T-helper 17 cell (primary cell): ENCODE results near the gene LYPD4. TPM values are rescaled to one million over a fixed set of nuclear protein-coding genes. Genes with fewer than 3 reads are reported as not detected.

Experiments
- ATAC-seq: fragments of 150-1000 bp; cut with Tn5 transposase; 2 replicates; pipeline ENCODE4 v1.10.0; 2021; ENCODE audit warnings: mild to moderate bottlenecking, moderate library complexity
- DNase-seq, 3 donors: peaks; one replicate each; pipeline versions ENCODE4 v3.0.0 to v3.0.0-alpha.2; 2020 to 2021
- H3K9me3 ChIP-seq: one replicate; pipeline ENCODE4 v1.7.0; 2013; ENCODE audit warnings: low read length, mild to moderate bottlenecking; ENCODE audit not compliant: control insufficient read depth, poor library complexity, severe bottlenecking
- H3K27ac Mint-ChIP-seq: one replicate; pipeline ENCODE4 v1.8.0; 2022; ENCODE audit warnings: mild to moderate bottlenecking, moderate library complexity, mixed read lengths
- H3K27me3 Mint-ChIP-seq: one replicate; pipeline ENCODE4 v1.8.0; 2022; ENCODE audit warnings: mixed read lengths
- H3K36me3 Mint-ChIP-seq: one replicate; pipeline ENCODE4 v1.8.0; 2022; ENCODE audit warnings: low read depth, mixed read lengths
- H3K4me1 Mint-ChIP-seq: one replicate; pipeline ENCODE4 v1.8.0; 2022; ENCODE audit warnings: mild to moderate bottlenecking, mixed read lengths
- H3K4me3 Mint-ChIP-seq: one replicate; pipeline ENCODE4 v1.8.0; 2022; ENCODE audit warnings: mild to moderate bottlenecking, moderate library complexity, mixed read lengths
- total RNA-seq, 4 donors: library from RNA in 2 of 4; stranded (reverse) in 2 of 4; gene quantifications; one replicate each; pipeline ENCODE4 v1.2.3 and lab custom pipeline; 2022 to 2026

LYPD4 gene, protein sequence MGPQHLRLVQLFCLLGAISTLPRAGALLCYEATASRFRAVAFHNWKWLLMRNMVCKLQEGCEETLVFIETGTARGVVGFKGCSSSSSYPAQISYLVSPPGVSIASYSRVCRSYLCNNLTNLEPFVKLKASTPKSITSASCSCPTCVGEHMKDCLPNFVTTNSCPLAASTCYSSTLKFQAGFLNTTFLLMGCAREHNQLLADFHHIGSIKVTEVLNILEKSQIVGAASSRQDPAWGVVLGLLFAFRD
- total RNA-seq (not detected), total RNA-seq (lab: John Stamatoyannopoulos, UW) (0 reads per million in 2 donors)

DNA sequence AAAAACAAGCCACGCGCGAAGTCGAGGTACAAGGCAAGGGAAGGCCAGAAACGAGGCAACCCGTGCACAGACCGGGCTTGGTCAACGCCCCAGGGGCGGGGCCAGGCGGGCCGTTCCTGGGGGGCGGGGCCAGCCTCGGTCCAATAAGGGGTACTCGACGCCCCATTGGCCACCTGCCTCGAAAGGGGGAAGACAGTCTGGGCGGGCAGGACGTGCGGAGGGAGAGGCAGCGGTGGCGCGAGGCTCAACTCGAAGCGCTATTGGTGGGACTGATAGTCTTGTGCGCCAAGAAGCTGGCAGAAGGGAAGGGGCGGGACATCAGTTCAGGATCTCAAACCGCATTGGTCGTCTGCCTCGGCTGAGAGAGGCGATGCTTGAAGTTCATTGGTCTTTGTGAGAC lies at the start of gene LYPD4:
Gene LYPD4, minus strand, starts transcription at position 83 of the 400 bp plus-strand sequence. CDS start 5,398 bp downstream, outside the sequence.
- H3K27me3 Mint-ChIP-seq: peaks cover 9% of the 10 kb centered on the region
- no peaks in the 10 kb centered on the region for H3K4me1 Mint-ChIP-seq
- peaks cover 6% of the 10 kb centered on the region for H3K36me3 Mint-ChIP-seq
- no peak for ATAC-seq
- no peak for DNase-seq
- no peak within 1 kb of the TSS for H3K4me3 Mint-ChIP-seq
- H3K9me3 ChIP-seq: no peaks in the 10 kb centered on the region
- H3K27ac Mint-ChIP-seq: peak within 1 kb of the TSS; percentile 35

DNA sequence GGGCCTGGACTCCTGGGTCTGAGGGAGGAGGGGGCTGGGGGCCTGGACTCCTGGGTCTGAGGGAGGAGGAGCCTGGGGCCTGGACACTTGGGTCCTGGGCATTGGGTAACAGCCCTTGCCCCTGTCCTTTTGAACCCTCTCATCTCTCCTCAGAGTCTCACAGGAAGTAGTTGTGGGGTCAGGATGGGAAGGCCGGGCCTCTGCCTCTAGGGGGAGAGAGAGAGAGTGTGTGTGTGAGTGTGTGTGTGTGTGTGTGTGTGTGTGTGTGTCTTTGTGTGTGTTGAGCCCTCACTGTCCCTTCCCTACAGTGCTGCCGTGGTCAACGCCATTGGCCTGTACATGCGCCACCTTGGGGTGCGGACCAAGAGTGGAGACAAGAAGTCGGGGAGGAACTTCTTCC lies 49.4 kb upstream of the LYPD4 start:
- Mint-ChIP-seq H3K27ac (peak overlapping the region; percentile 62), H3K4me3 (peak overlapping the region; percentile 59), H3K36me3 (peaks cover 14% of the 10 kb centered on the region), H3K4me1 (peaks cover 31% of the 10 kb centered on the region), H3K27me3 (no peaks in the 10 kb centered on the region)
- peak; percentile 20 for ATAC-seq
- no peak for DNase-seq
- no peaks in the 10 kb centered on the region for H3K9me3 ChIP-seq

DNA sequence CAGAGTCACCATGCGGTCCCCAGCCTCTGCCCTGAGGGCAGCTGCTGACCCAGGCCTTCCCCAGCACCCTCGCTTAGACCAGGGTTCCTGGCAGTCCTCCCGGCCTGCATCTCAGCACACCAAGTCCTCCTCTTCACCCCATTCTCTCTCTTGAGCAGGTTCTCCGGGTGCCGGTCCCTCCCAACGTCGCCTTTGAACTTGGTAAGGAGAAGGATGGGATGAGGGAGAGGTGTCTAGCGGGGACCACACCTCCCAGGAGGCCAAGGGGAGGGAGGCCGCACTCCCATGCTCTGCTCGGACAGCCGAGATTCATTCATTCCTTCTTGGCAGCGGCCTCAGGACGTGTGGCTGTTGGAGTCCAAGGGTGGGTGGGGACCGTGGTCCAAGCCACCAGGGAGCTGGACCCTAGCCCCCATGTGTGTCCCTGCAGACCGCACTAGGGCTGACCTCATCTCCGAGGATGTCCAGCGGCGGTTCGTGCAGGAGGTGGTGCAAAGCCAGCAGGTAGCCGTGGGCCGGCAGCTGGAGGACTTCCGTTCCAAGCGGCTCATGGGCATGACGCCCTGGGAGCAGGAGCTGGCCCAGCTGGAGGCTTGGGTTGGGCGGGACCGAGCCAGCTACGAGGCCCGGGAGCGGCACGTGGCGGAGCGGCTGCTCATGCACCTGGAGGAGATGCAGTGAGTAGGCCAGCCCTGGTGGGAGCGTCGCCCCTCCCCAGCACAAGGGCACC lies 47.9 kb upstream of the LYPD4 start:
- Mint-ChIP-seq H3K27me3 (no peaks in the 10 kb centered on the region), H3K4me3 (no peak overlapping the region), H3K4me1 (peaks cover 39% of the 10 kb centered on the region), H3K36me3 (peaks cover 13% of the 10 kb centered on the region), H3K27ac (peak overlapping the region; percentile 41)
- ATAC-seq (no peak), DNase-seq (no peak)
- H3K9me3 ChIP-seq: no peaks in the 10 kb centered on the region

DNA sequence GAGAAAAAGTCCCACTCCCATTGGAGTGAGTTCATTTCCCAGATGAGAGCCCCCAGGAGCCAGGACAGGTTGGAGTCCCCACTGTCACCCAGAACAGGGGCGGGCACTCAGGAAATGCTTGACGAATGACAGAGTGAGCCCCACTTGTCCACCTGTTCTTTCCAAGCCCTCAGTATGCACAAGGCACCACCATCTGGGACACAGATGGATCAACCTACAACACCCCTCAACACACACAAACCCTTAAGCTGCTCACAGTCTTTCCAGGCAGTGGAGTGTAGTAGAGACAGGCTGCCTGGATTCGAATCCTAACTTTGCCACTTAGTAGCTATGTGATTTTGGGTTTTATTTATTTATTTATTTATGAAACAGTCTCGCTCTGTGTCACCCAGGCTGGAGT lies 46.5 kb upstream of the LYPD4 start:
- H3K27ac Mint-ChIP-seq: peak overlapping the region; percentile 99
- peaks cover 16% of the 10 kb centered on the region for H3K36me3 Mint-ChIP-seq
- ATAC-seq (no peak), DNase-seq (no peak)
- H3K27me3 Mint-ChIP-seq: no peaks in the 10 kb centered on the region
- H3K4me1 Mint-ChIP-seq: peaks cover 49% of the 10 kb centered on the region
- no peak overlapping the region for H3K4me3 Mint-ChIP-seq
- no peaks in the 10 kb centered on the region for H3K9me3 ChIP-seq

DNA sequence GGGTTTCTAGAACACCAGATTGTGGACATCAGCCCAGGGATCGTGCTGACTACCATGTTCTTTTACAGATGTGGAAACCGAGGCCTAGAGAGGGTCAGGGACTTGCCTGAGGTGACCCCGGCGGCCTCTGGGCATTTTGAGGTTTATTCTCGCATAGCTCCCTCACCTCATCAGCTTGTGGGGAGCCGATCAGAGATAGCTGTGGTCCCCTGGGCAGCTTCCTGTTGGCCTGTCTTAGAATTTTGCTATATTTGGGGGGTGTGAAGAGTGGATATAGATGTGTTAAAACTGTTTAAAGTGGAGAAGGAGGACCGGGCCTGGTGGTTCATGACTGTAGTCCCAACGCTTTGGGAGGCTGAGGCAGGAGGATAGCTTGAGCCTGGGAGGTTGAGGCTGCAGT lies 45.4 kb upstream of the LYPD4 start:
- no peaks in the 10 kb centered on the region for H3K27me3 Mint-ChIP-seq
- ATAC-seq: no peak
- H3K4me1 Mint-ChIP-seq: peaks cover 50% of the 10 kb centered on the region
- peaks cover 12% of the 10 kb centered on the region for H3K36me3 Mint-ChIP-seq
- no peak overlapping the region for H3K4me3 Mint-ChIP-seq
- peak overlapping the region; percentile 99 for H3K27ac Mint-ChIP-seq
- DNase-seq: no peak
- no peaks in the 10 kb centered on the region for H3K9me3 ChIP-seq

DNA sequence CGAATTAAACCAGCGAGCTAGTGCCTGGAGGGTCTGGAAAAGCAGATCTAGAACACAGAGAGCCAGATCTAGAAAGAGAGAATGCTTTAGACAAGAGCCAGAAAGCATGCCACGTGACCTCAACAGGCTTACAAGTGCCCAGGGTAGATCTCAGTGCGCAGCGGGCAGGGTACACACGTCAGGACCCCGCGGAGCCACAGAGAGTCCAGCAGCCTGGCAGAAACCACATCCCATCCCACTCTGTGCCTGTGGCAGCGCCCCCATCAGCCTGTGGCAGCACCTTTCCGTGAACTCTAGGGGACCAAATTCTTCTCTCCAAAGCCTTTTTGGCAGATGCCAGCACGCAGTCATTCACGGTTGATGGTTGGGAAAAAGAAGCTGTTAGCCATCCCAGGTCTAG lies 44.4 kb upstream of the LYPD4 start:
- ATAC-seq (no peak), DNase-seq (no peak)
- Mint-ChIP-seq H3K4me3 (peak overlapping the region; percentile 99), H3K27me3 (no peaks in the 10 kb centered on the region), H3K4me1 (peaks cover 55% of the 10 kb centered on the region), H3K27ac (peak overlapping the region; percentile 99), H3K36me3 (peaks cover 13% of the 10 kb centered on the region)
- H3K9me3 ChIP-seq: no peaks in the 10 kb centered on the region

DNA sequence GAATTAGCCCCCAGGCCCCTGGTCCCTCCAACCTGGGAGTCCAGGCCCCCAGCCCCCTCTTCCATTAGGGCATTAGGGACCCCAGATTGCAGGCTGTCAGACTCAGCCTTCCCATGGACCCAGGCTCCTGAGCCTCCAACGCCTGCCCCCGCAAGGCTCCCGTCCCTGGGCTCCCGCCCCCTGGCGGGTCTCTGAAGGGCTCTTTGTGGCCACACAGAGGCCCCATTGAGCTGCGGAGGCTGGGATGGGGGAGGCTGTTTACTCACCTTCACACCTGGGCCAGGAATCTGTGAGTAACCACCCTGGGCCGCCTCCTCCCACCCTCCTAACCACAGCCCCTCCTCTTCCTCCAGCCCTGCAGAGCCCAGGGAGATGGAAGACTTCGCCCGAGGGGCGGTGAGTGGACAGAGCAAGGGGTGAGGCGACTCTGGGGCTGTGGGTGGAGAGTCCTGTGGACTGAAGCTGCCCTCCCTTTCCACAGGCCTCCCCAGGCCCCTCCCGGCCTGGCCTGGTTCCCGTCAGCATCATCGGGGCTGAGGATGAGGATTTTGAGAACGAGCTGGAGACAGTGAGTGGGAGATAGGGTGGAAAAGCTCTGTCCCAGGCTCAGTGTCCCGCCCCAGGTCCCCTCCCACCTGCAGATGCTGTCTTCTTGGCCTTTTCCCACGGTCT lies 43.4 kb upstream of the LYPD4 start:
- peak; percentile 52 to 70 (median 64) for DNase-seq
- peak; percentile 70 for ATAC-seq
- H3K4me1 Mint-ChIP-seq: peaks cover 55% of the 10 kb centered on the region
- H3K9me3 ChIP-seq: no peaks in the 10 kb centered on the region
- H3K27me3 Mint-ChIP-seq: no peaks in the 10 kb centered on the region
- peaks cover 15% of the 10 kb centered on the region for H3K36me3 Mint-ChIP-seq
- peak overlapping the region; percentile 99 for H3K27ac Mint-ChIP-seq
- H3K4me3 Mint-ChIP-seq: peak overlapping the region; percentile 99

DNA sequence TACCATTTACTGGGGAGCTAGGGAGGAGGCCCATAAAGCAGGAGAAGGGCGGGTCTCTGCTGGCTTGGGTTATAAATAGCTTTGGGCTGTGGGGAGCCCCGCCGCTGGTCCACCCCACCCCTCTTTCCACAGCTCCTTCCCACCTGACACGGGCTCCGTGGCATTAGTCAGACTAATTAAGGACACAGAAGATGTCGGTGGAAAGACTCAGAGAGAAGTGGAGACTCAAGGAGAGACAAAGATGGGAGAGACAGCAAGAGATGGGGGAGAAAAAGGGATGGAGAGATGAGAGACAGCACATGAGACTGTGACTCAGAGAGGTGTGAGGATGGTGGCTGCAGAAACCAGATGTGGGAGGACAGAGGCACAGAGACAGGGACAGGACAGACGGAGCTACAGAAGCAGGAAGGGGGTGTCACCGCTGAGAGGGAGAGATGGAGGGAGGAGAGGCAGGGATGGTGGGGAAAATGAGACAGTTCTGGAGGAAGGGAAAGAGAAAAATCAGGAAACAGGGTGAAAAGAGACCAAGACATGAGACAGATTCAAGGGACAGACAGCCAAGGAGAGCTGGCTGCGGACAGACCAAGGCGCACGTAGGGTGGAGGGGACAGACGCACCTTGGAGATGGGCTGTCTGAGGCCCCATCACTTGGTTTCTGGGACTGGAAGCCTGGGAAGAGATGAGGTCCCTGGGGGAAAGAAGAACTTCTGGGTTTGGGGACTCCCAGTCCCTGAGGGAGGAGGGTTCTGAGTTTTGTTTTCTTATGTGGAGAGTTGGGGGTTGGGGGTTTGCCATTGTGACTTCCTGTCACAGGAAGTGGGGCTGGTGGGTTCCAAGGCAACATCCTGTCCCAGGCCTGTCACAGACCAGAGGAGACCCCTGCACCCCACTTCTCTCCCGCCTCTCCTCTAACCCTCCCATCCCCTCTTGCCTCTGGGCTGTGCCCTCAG lies 42.6 kb upstream of the LYPD4 start:
- peak overlapping the region; percentile 99 for H3K27ac Mint-ChIP-seq
- ATAC-seq (peak; percentile 49), DNase-seq (peak; percentile 27 to 55 (median 41))
- H3K9me3 ChIP-seq: no peaks in the 10 kb centered on the region
- H3K36me3 Mint-ChIP-seq: peaks cover 19% of the 10 kb centered on the region
- peaks cover 61% of the 10 kb centered on the region for H3K4me1 Mint-ChIP-seq
- H3K27me3 Mint-ChIP-seq: no peaks in the 10 kb centered on the region
- H3K4me3 Mint-ChIP-seq: peak overlapping the region; percentile 99

DNA sequence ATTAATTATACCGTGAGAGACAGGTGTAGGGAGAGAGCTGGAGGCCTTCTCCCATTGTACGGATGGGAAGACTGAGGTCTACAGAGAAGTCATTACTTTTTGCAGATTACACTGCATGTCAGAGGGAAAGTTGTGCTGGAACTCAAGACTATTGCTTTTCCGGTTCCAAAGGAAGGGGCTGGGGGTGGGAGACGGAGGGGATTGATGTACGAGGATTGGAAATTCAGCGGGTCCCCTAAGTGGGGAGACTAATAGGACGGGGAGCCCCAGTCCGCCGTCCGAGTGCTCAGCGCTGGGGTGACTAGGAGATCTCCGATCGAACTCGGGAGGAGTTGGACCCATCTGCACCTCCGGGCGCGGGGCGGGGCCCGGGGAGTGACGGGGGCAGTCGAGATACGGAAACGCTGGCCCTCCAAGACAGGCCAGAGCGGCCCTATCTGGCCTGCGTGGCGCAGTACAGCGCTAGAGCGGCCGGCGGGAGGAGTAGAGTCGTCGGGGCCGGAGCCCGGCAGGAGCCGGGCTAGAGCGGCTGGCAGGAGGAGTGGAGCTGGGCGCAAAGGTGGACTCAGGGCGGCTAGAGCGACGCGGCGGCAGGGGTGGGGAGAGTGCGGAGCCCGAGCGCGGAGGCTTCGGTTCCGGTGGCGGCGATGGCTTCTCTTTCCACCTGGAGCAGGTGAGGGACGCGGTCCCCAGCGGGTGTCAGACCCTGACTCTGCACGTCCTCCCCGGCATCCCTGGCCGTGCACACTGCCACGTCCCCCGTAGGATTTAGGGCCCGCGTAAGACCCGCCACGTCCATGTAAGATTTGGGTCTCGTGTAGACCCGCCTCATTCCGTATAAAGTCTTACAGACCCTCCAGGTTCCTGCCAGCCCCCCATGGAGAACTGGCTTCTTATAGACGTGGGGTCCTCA lies 39.6 kb upstream of the LYPD4 start:
- Mint-ChIP-seq H3K27ac (peak overlapping the region; percentile 99), H3K27me3 (no peaks in the 10 kb centered on the region), H3K4me3 (peak overlapping the region; percentile 99), H3K4me1 (peaks cover 65% of the 10 kb centered on the region), H3K36me3 (peaks cover 18% of the 10 kb centered on the region)
- peak; percentile 73 for ATAC-seq
- peak; percentile 64 to 72 (median 67) for DNase-seq
- no peaks in the 10 kb centered on the region for H3K9me3 ChIP-seq

DNA sequence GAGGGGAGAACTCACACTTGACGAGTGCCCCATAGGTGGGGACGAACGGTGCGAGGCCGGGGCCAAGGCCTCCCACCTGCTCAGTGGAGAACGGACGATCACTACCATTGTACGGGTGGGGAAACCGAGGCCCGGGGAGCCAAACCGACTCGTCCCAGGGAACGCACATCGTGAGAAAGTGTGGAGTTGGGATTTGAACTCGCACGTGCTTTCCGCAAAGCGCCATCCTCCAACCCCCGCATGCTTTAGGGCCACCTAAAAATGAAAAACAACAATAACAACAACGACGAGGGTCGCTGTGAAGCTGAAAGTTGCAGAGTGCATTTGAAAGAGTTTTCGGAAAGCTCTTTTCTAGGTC lies 39.0 kb upstream of the LYPD4 start:
- H3K9me3 ChIP-seq: no peaks in the 10 kb centered on the region
- DNase-seq (no peak), ATAC-seq (no peak)
- H3K4me1 Mint-ChIP-seq: peaks cover 61% of the 10 kb centered on the region
- H3K36me3 Mint-ChIP-seq: peaks cover 17% of the 10 kb centered on the region
- no peaks in the 10 kb centered on the region for H3K27me3 Mint-ChIP-seq
- peak overlapping the region; percentile 99 for H3K27ac Mint-ChIP-seq
- H3K4me3 Mint-ChIP-seq: peak overlapping the region; percentile 99

DNA sequence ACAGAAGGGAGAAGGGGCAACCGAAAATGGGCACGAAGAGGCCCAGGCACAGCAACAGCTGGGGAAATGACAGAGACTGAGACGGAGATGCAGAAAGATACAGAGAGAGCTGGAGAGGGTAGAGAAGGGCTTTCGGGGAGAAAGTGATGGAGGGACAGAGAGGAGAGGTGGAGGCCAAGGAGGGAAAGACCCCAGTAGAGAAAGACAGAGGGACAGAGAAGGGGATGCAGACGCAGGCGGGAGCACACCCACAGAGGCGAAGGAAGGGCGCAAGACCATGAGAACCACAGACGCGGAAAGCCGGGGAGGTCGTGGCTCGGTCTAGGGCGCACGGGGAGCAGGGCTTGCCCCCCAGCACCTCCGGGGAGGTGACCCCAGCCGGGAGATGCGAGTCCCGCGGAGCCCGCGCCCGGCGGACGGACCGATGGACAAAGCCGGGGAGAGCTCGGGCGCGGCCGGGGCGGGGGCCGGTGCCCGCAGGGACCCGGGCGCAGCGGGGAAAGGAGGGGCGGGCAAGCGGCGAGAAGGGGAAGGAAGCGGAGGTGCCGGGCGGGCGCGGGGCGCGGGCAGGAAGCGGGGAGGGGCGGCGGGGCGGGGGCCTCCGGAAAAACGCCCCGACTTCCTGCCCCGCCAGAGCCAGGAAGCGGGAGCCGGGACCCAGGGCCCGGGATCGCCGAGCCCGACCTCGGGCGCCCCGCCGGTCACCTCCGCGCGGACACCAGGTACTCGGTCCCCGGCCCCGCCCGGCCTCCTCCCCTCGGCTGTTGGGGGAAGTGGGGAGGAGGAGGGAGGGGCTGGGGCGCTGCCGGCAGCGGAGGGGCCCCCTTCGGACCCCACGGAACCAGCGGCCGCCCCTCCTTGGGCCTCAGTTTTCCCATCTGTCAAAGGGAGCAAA lies 38.3 kb upstream of the LYPD4 start, which contains the start of gene ARHGEF1:
Gene ARHGEF1, plus strand, starts transcription at position 617 of the 895 bp plus-strand sequence. CDS start 4,899 bp downstream, outside the sequence.
- Mint-ChIP-seq H3K27me3 (no peaks in the 10 kb centered on the region), H3K36me3 (peaks cover 14% of the 10 kb centered on the region), H3K4me3 (peak within 1 kb of the TSS; percentile 99), H3K27ac (peak within 1 kb of the TSS; percentile 99), H3K4me1 (peaks cover 54% of the 10 kb centered on the region)
- ATAC-seq (peak; percentile 15), DNase-seq (peak; percentile 43 to 60 (median 55))
- no peaks in the 10 kb centered on the region for H3K9me3 ChIP-seq
